Fibroblast of skin of left biceps (primary cell): Measurements from ENCODE around the gene MIER3.
"Not testable (repeated sequence)": the region's sequence is repeated elsewhere in the genome, so short reads cannot be mapped to it uniquely, and the experiment has no call there.

Source experiments
- DNase-seq, 2 experiments: peaks; one replicate each; pipeline ENCODE4 v3.0.0-alpha.2; 2013; ENCODE audit warnings: low read depth in 2 of 2

Gene MIER3

DNA sequence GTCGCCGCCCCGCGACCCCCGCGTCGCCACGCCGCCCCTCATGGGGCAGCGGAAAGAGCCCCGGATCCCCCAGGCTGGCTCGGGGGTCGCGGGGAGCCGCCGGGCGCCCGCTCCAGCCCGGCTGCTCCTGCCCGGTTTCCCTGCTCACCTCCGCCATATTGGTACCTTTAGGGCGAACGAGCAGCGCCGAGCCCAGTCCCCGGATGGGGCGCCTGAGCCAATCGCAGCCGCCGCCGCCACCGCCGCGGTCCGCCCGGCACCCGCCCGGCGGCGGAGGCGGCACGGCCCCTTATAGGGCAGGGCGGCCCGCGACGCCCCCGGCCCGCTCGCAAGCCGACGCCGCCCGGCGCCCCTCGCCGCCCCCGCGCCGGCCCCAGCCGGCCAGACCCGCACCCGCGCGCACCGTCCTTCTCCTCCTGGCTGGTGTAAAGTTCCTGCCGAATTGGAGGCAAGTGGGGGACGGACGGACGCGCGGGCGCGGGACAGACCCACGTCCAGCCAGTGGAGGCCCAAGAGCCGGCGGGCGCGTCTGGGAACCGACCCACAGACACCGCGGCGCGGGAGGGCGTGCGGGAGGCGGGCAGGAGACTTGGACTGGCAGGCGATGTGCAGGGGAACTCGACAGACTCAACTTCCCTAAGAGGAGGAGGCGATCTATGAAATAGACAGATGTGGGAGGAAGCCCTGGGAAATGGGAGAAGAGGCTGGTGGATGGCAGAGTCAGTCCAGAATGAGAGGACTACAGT, at the start of gene MIER3:
Gene MIER3 (minus strand): TSS at position 178 of the 746 bp plus-strand sequence. CDS start 21 bp downstream, at position 157.
- DNase-seq = peak; percentile 35 to 36

GRCh38 chr5:56995596-56995995, 43.7 kb upstream of the MIER3 start:
- no peak for DNase-seq

- no peak for DNase-seq
Observed at GRCh38 chr5:56993241-56993640, 41.3 kb upstream of the MIER3 start.

DNA sequence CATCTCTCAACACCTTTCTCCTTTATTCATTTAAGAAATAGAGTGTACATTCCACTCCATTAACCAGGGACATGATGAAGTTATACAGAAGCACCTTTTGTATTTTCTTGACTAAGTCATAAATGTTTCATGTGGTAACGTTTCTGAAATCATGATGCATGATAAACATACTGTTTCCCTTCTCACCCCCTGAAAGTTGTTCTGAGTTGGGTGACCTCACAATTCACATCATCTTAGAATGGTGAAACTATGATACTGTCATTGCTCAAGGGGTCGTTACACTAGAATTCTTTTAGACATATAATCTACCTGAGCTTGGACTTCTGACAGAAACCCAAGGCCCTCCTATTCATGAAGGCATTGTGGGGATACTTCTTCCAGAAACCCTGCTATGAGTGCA, 37.8 kb upstream of the MIER3 start:
- DNase-seq = no peak

DNA sequence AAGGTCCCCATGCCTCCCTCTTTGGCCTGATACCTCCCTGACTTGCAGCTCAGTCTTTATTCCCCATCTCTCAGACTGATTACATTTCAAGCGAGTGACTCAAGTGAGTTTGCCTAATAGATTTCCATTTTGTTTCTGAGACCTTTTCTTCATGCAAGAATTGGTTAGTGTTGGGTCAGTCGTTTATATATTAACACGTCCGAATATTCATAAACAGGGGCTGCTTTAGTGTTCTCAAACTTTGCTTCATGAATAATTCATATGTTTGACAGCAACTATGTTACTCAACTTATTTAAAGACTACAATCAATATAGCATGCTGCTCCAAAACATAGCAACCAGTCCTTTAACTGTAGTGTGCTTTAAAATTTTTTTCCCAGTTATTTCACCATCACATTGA, 36.6 kb upstream of the MIER3 start:
- DNase-seq = no peak

DNA sequence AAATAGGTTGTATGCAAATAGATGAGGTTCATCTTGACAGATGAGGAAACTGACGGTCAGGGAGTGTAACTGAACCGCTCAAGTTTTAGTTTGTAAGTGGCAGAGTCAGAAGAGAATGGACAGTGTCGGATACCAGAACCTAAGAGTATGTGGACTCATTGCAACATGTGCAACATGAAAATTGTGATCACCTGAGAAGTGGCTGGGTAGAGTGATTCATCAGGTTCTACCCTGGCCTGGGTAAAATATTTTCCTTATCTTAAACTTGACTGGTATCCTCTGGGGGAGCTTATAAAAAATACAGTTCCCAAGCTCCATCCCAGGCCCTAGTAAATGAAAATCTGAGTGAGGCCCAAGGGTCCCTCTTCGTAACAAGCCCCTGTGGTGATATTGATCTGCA, 35.2 kb upstream of the MIER3 start:
- DNase-seq = no peak

DNA sequence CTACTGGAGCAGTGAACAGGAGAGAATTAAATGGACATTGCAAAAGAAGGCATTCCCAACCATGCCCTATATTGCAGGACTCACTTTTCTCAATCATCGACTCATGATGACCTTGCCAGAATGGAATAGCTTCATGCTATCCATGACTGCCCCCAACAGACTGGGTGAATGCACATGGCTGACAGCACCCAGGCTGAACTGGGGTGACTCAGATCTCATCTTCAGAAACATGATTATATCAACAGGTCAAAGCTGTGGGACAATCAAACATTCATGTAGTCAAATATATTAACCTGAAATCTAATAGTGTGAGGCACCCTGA, 34.7 kb upstream of the MIER3 start:
- DNase-seq = no peak

DNA sequence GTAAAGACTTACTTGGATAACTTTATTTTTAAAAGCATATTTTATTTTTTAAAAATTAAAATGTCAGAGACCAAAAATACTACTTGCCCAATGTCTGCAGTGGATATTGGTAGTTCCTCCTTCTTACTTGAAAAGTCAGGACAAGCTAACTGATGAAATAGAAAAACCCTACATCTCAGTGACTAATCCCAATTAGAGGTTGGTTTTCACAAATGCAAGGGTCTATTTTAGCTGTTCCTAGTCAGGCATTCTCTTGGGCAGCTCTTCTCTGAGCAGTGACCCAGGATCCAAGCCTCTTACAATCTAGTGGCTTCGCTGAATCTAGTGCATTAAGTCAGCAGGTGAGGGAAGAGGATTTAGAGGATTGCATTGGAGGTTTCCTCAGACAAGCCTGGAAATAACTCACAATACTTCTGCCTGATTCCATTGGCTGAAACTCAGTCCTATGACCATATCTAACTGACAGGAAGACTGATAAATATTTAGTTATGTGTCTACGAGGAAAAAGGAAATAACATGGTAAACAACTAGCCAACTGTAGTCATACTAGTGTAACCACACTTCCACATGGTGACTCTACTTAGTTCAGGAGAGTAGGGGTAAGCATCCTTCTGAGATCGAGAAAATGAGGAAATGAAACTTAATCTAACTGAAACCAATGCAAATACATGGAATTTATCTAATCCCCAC, 34.2 kb upstream of the MIER3 start:
- no peak for DNase-seq

DNA sequence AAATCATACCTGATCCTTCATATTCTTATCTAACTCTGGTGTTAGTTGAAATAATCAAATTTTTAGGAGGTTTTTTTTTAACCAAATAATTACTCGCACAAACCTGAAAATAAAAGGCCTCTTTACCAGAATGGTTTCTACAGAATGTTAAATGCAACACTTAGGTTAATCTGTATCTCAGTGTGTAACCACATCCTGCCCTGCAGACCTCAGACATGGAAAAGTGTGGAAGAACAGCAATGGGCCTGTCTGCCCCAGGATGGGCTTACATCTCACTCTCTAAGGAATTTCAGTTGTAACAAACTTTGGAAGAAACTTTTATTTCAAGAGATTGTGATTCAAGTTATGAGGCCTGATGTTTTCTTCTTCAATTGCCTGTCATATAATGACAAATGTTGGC, 32.5 kb upstream of the MIER3 start:
- DNase-seq = no peak

- no peak for DNase-seq
Observed at GRCh38 chr5:56983593-56984361, 31.9 kb upstream of the MIER3 start.

DNA sequence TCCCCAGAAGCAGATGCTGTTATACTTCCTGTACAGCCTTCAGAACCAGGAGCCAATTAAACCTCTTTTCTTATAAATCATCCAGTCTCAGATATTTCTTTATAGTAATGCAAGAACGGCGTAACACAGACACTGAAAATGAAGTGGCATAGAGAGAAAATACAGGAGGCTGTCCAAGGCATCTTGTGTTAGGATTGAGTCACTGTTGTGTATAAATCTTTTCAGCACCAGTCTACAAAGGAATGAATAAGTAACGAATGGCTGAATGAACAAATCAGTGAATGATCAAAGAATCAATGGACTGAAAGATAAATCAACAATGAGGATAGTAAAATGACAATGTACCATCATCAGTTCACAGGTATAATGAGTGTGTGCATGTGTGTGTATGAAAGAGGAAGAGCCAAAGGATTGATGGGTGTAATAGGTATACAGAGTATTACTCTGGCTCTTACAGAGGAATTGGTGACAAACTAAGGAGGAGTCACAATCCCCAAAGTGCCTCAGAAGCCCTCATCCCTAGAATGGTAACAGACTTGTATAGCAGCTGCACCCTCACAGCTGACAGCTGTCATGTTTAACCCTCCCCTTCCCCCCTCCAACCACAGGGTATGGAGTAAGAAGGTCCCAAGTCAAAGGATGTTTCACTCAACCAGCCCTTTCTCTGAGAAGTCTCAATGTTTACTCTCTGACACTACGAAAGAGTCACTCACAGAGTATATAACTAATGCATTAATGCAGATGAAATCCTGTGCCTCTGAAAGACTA, 29.8 kb upstream of the MIER3 start:
- no peak for DNase-seq

GRCh38 chr5:56979968-56980367, 28.0 kb upstream of the MIER3 start:
- DNase-seq = no peak

DNA sequence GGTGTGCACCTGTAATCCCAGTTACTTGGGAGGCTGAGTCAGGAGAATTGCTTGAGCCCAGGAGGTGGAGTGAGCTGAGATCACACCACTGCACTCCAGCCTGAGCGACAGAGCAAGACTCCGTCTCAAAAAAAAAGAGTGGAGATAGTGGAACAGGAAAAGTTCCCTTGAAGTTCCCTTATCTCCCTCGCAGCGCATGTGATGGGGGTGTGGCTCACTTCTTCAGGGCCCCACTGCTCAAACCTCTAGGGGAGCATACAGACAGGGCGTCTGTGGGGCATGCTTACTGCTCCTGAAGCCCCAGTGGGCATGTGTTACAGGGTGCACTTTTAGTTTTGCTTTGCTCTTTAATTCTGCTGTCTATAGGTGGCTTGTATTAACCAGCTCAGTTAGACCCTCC, 27.6 kb upstream of the MIER3 start:
- DNase-seq = not testable (repeated sequence)

- DNase-seq = no peak
Observed at GRCh38 chr5:56977822-56978221, 25.9 kb upstream of the MIER3 start.

GRCh38 chr5:56977021-56977420, 25.1 kb upstream of the MIER3 start:
- DNase-seq = no peak

- DNase-seq = no peak
Observed at GRCh38 chr5:56974241-56974640, 22.3 kb upstream of the MIER3 start.

DNA sequence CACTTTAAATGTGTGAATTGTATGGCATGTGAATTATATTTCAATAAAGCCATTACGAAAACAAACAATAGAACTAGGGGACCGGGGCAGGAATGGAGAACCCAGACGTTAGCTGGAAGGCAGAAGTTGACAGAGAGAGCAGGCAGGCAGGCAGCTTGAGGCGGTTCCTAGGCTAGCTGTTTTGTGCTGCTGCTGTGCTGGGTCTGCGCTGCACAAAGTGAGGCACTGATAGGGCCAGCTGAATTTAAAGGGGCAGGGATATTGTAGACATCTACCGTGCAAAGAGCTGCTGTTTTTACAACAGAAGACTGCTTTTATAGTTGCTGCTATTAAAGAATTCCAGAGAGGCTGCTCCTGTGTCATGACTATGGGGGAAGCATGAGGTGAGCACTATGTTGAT, 21.6 kb upstream of the MIER3 start:
- no peak for DNase-seq

DNA sequence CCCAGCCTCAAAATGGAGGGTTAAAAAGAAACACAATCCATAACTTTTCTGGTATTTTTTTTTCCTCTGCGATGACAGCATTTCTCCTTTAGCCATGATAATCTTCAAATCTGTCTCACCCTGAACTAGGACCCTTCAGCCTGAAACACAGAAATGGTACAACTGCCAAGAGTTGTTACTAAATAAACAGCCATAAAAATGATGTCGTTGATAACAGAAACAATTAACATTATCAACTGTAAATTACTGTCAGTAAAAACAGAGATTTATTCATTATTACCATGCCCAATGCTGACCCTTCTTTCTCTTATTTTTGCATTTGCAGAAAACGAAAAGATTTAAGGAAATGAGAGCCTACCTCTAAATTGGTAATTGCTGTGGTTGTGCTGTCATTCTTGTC, 19.4 kb upstream of the MIER3 start:
- DNase-seq = no peak

- no peak for DNase-seq
Observed at GRCh38 chr5:56964173-56964572, 12.2 kb upstream of the MIER3 start.

DNA sequence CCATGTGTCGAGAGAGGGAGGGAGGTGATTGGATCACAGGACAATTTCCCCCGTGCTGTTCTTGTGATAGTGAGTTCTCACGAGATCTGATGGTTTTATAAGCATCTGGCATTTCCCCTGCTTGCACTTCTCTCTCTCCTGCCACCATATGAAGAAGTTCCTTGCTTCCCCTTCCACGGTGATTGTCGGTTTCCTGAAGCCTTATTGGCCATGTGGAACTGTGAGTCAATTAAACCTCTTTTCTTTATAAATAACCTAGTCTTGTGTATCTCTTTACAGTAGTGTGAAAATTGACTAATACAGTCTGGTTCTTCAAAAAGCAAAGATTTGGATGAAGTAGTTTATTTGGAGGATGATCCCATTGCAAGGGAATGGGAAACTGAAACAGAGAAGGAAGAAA, 11.3 kb upstream of the MIER3 start:
- no peak for DNase-seq

DNA sequence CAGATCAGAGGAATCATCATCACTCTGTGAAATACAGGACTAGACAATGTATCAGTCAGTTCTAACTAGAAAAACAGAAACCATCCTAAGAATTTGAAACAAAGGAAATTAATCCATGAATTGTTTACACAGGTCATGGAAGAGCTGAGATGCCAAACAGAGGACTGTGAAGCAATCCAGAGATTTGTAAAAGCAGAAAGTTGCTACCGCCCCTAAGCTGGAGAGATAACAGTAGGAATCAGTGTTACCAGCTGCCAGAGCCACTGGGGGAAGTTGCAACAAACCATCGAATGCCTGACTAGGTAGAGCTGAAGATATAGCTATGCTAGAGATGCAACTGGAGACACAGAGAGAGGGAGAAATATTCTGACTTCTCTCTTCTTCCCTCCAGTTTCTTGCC, 10.4 kb upstream of the MIER3 start:
- DNase-seq = no peak

GRCh38 chr5:56961746-56962145, 9.8 kb upstream of the MIER3 start:
- no peak for DNase-seq
